Medulla oblongata (tissue), 1 donor: ENCODE results near the gene NDUFAF8.
A peak's percentile ranks its signal among the peaks of the same experiment; 100 is the strongest.
"Not testable (repeated sequence)": the region's sequence is repeated elsewhere in the genome, so short reads cannot be mapped to it uniquely, and the experiment has no call there.

Experiments
- DNase-seq: peaks from one replicate; pipeline ENCODE4 v3.0.0-alpha.2; 2015; ENCODE audit errors: extremely low spot score

NDUFAF8 gene

GRCh38 chr17:81222906-81223761 is 16.0 kb upstream of the NDUFAF8 start, which contains the start of gene CEP131:
TSS of gene CEP131 (minus strand) at chr17:81222965. CDS start at chr17:81220056, 2,909 bp downstream.
- DNase-seq = peak; percentile 99

DNA sequence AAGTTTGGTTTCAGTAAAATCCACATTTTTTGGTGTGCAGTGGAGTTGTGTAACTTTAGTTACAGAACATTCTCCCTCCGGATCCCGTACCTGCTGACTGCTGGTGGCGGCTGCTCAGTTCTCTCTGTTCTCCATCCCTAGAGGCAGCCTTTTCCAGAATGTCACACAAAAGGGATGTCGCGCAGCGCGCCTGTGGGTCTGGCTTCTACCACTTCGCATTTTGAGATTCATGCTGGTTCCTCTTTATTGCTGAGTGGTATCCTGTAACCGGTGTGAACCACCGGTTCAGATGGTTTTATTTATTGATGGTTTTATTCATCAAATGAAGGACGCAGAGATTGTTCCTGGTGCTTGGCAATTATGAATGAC is 15.4 kb upstream of the NDUFAF8 start:
- DNase-seq = peak; percentile 57

GRCh38 chr17:81227630-81228029 is 11.5 kb upstream of the NDUFAF8 start:
- not testable (repeated sequence) for DNase-seq

GRCh38 chr17:81228420-81228819 is 10.7 kb upstream of the NDUFAF8 start:
- DNase-seq = peak; percentile 71

DNA sequence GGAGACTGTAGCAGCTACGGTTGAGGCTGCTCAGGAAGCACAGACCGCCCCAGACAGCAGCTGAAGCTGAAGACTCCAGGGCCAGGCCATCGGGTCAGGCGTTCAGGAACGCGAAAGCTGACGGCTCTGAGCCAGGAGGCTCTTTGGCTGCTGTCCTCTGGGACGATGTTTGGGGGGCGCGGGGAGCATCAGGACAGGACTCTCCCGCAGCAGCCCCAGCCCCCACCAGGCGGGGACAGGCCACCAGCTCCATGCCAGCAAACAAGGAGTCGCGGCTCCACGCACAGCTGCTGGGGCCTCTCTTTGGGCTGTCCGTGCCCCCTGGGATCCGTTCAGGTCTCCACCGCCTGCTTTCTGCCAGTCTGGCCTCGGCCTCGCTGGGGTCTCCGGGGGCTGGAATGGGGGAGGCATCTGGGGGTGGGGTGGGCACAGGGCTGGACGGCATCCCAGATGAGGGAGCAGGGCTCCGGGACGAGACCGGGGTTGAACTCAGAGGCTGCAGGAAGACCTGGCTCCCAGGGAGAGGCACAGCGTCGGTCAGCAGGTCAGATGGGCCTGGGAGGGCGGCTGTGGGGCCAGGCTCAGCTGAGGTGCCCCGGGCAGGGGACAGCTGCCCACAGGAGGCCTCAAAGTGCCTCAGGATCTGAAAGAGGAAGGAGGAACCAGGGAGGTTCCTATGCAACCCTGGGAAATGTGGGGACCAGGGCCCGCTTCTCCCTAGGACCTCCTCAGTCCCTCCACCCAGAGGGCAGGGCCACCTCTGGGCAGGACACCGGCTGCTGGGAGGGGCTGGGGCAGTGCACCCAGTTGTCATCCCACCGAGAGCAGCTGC is 10.1 kb upstream of the NDUFAF8 start:
- no peak for DNase-seq

- no peak for DNase-seq
Measured at GRCh38 chr17:81229666-81229920, 9.5 kb upstream of the NDUFAF8 start.

DNA sequence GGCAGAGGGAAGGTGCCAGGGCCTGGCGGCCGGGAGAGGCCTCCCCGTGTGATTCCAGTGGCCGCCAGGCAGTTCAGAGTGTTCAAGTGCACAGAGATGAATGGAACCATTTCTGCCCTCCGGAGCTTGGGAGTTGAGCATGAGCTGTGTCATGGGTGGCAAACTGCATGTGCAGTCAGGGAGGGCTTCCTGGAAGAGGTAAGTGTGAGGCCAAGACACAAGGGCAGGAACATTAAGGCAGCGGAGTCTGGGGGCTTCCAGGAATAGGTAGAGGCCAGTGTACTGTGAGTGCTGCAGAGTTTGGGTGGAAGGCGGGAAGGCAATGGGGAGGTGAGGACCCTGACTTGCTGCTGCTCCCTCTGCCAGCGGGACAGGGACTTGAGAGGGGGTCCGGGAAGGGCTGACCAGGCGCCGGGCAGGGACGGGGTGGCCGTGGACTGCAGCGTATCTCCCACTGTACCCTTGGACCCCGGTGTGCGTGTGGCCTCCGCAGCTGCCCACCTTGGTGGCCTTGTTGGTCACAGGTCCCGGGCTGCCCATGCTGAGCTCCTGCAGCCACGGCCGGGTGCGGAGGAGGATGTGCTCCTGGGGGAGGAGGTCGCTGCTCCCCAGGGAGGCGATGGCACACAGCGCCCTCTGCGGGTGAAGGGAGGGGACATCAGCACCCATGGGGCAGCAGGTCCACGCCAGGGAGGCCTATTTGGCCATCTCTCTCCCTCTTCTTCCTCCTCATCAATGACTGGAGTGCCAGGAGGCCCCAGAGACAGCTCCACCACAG is 8.9 kb upstream of the NDUFAF8 start:
- no peak for DNase-seq

GRCh38 chr17:81231121-81231645 is 7.9 kb upstream of the NDUFAF8 start:
- DNase-seq = no peak

GRCh38 chr17:81231766-81232581 is 7.1 kb upstream of the NDUFAF8 start:
- DNase-seq = no peak

DNA sequence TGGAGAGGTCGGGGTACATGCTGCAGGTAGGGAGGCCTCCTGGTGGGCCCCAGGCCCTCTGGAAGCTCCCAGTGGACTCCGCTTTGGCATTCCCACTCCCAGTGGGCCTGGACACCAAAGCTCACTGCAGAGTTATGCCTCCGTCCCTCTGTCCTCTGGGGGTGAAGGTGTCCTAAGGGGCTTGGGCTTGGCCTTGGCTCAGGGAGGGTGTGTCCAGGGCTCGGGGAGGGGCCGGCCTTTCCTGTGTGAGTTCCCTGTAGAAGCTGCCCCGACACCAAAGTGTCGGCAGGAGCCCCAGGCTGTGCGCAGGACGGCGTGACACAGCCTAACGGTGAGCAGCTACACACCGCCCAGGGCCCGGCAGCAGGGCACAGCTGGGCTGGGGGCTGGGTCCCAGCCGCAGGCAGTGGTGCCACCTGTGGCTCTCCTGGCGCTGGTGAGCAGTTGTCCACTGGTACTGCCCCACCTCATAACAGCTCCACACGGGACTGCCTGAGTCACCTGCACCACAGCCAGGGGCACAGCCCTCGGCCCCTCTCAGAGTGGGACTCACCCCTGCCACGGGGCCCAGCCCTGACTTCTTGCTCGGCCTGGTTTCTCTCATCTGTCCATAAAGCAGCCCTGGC is 6.4 kb upstream of the NDUFAF8 start:
- DNase-seq = no peak

DNA sequence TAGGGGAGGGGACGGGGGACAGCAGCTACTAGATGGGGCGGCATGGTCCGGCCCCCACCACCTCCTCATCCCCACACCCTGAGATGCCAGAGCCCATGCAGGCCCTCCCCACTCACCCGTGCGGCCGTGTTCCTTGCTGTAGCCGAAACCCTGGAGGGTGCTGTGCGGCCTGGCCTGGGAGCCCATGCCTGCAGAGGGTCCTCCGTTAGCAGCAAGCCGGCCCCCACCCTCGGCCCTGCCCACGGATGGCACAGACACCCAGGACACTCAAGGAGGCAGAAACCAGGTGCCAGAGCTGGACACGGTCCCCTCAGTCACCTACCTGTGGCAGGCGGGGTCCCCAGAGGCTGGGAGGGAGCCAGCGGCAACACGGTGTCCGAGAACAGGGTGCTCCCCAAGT is 5.8 kb upstream of the NDUFAF8 start:
- DNase-seq = no peak

- no peak for DNase-seq
Measured at GRCh38 chr17:81233811-81234505, 5.2 kb upstream of the NDUFAF8 start.

GRCh38 chr17:81234506-81234855 is 4.6 kb upstream of the NDUFAF8 start:
- no peak for DNase-seq

DNA sequence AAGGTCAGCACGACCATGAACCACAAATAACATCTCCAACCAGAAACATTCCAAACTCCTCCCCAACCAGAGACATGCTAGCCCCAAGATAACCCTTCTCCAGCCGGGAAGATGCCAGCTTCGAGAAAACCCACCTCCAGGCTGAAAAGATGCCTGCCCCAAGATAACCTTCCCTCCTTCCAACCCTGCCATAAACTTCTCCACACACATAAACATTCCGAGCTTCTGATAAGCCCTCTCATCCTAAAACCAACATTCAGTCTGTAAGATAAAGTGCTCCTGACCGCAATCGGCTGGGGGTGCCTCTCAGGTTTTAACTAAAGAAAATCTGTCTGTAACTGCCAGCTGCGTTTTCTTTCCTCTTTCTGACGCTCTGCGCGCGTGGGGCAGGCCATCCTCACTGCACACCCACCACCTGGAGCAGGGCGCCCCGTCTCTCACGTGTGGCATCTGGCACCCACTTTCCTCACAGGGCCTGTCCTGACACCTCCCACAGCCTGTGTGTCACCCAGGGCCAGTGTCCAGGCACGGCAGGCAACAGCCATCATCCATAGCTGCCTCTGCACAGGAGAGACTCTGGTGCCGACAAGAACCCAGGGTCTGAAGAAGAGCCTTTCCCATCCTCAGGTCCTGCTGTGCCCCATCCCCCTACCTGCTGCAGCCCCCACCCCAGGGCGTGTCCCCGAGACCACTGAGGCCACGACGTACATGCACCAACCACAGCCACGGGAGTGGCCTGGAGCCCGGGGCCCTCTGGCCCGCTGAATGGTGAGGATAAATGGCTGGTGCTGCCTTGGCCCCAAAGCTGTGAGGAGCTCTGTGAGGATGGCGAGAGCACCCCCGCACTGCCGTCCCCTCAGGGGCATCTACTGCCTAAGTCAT is 3.9 kb upstream of the NDUFAF8 start:
- no peak for DNase-seq

DNA sequence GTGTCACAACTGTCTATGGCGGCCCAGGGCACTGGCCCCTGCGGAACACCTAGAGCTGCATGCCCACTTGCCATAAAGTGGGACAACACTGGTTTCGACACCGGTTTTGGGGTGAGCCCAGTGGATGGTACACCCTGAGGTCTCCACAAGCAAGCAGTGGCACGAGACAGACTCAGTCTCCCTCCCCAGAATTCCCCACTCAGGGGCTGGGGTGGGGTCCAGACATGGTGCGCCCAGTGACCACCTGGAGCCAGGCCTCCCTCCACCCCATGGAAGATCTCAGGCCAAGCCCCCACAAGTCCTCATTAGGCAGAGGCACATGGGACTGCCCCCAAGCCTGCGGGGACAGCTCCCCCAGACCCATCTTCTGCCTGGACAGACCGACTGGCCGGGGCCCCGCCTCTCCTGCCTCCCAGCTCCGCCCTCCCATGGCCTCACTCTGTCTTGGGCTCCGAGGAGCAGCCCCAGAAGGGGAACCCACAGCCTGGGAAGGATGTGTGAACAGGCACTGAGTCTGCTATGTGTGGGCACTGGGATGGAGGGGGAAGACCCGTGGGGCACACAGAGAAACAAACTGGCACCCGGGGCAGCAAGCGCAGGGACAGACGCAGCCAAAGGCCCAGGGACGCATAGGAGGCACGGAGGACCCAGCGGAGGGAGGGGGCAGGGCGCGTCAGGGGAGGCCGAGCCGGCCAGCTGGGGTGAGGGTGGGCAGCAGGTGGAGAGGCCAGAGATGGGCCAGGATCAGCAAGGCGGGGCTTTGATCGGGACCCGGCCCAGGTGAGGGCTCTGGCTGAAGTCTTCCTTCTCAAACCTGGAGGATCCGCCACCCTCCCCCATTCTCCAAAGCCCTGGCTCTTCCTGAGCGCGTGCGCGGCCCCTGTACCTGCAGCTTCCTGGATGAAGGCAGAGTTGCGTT is 3.0 kb upstream of the NDUFAF8 start:
- DNase-seq = no peak

DNA sequence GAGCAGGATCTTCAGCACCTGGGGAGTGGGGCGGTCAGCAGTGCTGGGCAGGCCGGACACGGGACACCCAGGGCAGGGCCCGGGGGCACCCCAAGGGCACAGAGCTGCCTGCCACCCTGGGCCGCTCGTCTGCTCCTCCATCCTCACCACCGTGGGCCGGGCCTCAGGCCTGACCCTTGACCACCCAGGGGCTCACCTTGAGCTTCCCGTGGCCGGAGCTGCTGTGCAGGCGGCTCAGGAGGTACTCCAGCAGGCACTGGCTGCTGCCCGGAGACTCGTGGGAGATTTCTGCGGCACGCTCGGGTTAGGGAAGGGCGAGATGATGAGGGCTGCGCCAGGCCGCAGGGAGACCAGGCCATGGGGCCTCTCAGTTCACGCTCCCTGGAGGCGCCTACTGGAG is 2.3 kb upstream of the NDUFAF8 start:
- DNase-seq = no peak

GRCh38 chr17:81237591-81238489 is 1.3 kb upstream of the NDUFAF8 start:
- no peak for DNase-seq
